GM18519 (cell line): ENCODE measurements around the gene IL36G.

Experiments
- ATAC-seq: cut with Tn5 transposase; IDR thresholded peaks from one replicate; pipeline ENCODE4 v1.9.1; 2021; ENCODE audit warnings: mild to moderate bottlenecking, moderate library complexity; ENCODE audit not compliant: unreplicated experiment, low FRiP score

Gene IL36G

DNA sequence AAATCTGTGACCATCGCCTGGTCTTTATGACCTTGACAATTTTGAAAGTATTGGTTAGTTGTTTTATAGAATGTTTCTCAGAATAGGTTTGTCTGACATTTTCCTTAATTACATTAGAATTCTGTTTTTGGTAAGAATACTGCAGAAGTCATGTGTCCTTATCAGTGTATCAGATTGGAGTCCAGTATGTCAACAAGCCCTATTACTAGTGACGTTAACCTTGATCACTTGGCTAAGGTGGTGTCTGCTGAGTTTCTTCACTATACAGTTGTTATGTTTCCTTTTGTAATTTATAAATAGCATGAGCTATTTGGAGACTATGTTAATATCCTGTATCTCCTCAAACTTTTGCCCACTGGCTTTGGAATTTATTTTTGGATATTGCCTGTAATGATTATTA is 10.8 kb upstream of the IL36G start:
- ATAC-seq = no peak

DNA sequence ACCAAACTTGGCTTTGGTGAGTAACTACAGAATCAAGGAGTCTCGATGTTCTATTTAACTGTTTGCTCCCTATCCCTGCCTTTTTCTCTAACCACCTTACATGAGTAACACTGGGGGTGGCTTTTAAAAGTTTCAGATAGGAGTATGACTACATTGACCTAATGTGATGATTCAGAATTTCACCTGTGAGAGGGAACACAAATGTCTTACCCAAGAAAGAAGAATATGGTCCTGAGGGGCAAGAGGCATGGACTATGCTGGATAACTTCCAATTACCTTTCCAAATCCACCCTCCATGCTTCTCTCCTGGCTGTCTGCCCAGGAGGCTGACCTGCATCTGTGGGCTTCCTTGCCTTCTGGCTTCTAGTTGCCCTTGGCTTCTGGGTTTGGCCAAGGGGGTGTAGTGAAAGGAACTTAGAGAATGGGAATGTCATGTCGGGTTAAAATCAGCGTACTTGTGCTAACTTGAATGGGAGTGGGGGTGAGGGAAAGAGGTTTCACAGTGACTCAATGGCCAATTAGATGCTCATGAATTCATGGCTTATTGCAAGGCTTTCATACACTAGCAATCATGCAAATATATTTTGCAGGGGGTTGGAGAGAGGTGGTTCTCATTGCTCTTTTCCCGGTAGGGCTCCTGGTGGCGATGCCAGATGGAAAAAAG is 5.3 kb upstream of the IL36G start:
- ATAC-seq = no peak

DNA sequence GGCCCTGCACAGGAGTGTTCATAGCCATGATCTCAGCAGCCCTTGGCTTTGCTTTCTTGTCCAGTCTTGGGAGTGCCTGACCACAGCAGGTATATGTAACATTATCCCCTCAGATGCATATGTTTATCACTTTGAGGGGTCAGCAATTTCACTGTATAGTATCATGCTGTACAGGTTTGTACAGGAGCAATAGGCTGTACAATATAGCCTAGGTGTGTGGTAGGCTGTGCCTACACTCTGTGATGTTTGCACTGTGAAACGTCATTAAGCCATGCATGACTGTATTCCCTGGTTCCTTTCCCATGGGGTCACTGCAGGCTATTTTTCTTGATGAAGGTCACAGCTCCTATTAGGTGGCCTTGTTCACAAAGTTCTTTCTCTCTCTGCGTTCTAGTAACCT is 4.7 kb upstream of the IL36G start:
- ATAC-seq = no peak

DNA sequence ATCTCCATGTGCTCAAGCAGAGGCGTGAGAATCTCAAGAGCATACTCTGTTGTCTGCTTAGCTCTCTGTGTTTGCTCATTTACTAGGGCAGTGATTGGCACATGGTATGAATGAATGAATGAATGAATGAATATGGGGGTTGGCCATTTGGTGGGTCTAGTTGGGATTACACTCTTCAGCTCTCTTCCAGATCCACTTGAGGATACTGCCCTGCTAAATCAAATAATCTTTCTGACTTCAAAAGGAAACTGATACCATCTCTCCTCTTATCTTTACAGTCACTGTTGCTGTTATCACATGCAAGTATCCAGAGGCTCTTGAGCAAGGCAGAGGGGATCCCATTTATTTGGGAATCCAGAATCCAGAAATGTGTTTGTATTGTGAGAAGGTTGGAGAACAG is 1.9 kb downstream of the IL36G start:
- no peak for ATAC-seq

DNA sequence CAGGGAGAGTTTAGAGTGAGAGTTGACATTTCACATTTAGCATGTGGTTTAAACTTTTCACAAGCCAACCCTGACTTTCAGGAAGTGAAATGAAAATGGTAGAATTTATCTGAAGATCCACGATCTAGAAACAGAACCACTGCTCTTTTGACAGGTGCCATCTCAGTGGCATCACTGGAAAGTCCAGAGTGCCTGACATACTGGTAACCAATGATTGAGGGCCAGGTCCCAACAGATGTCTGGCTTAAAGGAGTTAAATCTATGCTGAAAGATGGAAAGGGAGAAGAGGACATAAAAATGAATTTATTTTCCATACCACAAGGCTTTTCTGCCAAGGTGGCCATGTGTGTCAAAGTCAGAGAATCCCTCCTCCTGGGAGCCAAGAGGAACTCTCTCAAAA is 2.7 kb downstream of the IL36G start:
- no peak for ATAC-seq

DNA sequence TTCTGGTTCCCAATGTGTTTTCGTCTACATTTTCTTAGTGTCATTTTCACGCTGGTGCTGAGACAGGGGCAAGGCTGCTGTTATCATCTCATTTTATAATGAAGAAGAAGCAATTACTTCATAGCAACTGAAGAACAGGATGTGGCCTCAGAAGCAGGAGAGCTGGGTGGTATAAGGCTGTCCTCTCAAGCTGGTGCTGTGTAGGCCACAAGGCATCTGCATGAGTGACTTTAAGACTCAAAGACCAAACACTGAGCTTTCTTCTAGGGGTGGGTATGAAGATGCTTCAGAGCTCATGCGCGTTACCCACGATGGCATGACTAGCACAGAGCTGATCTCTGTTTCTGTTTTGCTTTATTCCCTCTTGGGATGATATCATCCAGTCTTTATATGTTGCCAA is 7.3 kb downstream of the IL36G start:
- no peak for ATAC-seq

DNA sequence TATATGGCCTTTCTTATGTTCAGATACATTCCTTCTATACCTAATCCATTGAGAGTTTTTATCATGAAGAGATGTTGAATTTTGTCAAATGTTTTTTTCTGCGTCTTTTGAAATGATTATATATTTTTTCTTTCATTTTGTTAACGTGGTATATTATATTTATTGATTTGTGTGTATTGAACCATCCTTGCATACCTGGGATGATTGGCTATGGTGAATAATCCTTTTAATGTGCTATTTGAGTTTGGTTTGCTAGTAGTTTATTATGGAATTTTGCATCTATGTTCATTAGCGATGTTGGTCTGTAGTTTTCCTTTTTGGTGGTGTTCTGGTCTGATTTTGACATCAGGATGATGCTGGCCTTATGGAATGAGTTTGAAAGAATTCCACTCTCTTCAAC is 11.8 kb downstream of the IL36G start:
- no peak for ATAC-seq

DNA sequence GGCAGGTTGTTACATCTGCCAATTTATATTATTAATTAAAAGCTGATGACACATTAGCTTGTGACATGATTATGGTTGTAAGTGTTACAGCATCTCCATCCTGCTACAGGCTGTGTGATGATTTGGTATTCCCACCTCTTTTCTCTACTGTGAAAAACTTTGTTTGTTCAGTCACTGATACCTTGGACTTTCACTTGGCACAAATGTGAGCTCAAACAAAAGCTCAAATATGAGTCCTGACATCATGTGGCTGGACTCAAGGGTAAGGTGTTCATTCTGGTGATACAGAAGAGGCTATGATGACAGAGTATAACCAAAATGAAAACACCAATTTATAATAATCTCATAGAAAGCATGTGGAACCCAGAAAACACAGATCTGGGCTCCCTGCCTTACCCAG is 16.0 kb downstream of the IL36G start:
- ATAC-seq = no peak

DNA sequence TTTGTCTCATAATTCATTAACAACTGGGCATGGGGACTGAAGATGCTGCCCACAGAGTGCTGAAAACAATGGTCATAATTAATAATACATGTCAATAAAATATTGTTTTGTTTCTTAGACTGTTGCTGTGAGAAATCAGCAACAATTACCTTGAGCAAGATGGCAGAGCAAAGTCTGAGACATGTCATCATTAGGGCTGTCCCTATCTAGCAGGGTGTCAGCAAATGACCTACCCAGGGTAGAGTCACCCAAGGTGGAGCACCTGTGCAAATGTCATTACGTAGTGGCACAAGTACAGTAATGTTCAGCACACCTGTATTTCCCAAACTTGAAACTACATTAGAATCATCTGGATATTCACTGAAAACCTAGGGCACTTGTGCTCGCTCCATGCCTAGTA is 16.8 kb downstream of the IL36G start:
- no peak for ATAC-seq

DNA sequence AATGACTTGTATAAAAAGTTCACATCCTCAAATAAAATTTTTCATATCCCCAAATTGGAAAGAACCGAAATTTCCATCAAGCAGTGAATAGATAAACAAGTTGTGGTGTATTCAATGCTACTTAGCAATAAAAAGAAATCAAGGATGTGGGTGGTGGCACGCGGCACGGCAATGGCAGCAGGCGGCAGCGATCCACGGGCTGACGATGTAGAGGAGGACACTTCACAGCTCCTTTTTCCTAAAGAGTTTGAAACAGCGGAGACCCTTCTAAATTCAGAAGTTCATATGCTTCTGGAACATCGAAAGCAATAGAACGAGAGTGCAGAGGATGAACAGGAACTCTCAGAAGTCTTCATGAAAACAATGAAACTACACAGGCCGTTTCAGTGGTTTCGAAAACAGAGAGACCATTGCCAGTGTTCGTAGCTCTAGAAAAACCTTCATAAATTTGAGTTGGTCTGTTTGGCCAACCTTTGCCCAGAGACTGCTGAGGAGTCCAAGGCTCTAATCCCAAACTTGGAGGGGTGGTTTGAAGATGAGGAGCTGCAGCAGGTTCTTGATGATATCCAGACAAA is 17.6 kb downstream of the IL36G start:
- no peak for ATAC-seq

DNA sequence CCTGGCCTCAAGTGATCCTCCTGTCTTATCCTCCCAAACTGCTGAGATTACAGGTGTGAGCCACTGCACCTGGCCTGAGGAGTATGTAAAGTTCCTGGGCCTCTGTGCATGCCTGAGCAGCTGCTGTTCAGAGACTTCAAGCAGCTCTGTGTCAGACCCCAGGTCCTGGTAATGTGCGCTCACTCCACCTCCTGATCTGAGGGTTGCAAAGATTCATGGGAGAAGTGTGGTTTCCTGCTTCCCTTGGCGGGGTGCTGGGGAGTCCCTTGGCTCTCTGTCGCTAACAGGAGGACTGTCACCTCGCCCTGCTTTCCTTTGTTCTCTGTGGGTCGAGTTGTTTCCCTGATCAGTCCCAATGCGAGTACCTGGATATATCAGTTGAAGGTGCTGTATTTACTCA is 18.8 kb downstream of the IL36G start:
- ATAC-seq = no peak

DNA sequence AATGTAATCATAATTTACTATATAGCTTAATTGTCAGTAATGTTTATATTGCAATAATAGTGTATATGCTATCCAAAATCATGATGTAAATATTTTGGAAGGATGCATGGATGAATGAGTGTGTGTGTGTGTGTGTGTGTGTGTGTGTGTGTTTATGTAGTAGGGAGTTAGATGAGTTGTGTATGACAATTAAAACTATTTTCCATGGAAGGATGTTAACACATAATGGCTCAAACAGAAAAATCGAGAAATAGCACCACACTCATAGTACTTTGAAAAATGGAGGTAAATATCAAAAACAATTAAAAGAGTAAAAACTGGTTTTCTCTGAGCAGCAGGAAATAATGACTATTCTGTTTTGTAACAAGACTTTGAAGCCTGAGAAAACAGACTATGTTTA is 19.3 kb downstream of the IL36G start:
- no peak for ATAC-seq

DNA sequence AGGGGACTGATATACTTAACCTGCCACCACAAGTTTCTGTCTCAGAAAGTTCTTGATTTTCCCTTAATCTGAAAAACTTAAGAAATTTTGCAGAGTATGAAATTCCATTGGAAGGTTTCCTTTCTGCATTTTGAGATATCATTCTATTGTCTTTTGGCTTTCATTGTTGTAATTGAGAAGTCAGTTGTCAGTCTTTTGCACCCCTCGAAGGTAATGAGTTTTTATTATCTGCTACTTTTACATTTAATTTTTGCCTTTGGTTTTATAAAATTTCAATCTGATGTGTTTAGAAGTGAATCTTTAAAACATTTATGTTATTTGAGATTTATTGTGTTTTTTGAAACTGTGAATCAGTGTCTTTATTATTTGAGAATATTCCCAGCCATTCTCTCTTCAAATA is 22.6 kb downstream of the IL36G start:
- ATAC-seq = no peak

DNA sequence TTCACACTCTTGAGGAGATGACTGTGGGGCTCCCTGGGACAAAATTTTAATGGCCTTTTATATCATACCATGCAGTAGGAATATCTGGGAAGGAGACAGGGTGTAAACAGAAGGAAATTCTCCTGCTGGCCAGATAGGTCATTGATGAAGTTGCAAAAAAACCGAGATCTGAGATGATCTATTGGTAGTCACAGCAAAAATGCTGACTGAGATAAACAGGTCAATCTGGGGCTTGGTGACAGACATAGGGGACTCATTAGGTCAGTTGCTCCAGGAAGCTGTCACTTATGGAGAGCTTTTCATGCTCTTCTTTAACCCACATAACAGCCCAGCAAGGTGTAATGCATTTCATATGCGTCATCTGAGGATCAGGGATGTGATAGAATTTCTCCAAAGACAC is 24.9 kb downstream of the IL36G start:
- no peak for ATAC-seq

DNA sequence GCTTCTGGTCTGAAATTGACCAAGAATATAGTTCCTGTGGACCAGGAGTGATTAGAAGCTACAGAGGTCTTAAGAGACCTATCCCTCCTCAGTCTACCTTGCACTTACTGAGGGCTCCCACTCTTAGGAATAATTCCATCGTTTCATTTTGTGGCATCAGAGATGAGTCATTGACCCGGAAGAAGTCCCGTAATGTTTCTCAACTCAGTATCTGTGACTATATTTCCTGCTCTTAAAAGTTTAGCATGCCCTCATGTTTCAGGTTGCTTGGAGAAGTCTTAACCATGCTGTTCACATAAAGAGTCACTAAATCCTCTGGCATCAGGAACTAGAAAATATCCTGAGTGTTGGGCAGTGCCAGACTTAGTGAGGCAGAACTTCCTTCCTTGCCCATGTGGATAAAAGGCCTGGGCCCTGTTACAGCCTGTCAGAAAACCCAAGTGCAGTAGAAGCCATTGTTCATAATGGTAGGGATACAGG is 27.3 kb downstream of the IL36G start, which contains the start of gene IL36A:
Gene IL36A (plus strand): TSS at position 430 of the 480 bp plus-strand sequence. CDS start 413 bp downstream, outside the sequence.
- no peak for ATAC-seq

DNA sequence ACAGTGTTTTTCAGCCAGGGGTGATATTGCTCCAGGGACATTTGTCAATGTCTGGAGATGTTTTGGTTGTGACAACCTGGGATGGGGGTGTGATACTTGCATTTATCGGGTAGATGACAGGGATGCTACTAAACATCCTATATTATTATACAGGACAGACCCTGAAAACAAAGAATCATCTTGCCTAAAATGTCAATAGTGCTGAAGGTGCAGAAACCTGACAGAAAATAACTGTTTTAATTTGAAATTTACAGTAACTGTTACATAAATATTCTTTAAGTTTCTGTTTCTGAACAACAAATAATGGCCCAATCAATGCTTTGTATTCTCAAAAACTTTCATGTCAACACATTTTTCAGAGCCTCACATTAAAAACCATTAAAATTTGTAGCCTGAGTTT is 29.4 kb downstream of the IL36G start:
- no peak for ATAC-seq

DNA sequence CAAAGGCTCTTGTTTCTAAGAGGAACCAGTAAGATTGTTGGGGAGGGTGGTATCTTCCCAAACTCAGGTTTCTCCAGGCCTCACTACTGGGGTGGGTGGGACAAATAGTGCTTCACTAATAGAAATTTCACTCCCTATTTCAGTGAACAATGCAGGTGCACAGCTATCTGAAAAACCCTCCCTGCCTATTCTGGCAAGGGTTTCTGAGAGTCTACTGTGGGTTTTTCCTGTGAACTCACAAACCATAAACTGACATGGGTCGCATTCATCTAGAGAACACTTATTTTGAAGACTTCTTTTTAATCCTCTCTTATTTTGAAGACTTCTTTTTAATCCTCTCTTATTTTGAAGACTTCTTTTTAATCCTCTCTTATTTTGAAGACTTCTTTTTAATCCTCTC is 31.8 kb downstream of the IL36G start:
- no peak for ATAC-seq

DNA sequence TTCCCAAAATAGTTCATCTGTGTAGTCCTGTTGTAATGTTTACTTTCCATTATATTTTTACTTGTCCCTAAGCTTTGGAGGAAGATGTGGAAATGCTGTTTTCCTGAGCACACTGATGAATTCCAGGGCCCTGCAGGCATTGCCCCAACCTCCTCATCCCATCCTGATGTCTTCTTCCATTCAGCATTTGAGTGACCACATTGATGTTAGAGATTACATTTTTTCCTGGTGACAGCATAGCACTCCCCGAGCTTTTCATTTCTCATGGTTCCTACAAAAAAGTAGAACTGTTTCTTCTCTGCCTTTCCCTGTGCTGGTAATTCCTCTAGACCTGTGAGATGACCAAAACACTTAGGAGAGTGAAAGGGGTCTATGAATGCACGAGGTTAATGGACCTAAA is 32.3 kb downstream of the IL36G start:
- ATAC-seq = no peak

DNA sequence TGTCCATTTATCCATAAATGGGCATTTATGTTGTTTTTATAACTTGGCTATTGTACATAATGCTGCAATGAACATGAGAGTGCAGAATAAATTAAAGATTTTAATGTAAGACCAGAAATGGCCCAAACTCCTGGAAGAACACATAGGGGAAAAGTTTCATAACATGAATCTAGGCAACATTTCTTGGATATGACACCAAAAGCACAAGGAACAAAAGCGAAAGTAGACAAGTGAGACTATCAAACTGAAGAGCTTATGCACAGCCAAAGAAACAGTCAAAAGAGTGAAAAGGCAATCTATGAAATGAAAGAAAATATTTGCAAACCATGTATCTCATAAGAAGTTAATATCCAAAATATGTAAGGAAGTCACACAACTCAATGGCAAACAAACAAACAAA is 33.3 kb downstream of the IL36G start:
- ATAC-seq = no peak

DNA sequence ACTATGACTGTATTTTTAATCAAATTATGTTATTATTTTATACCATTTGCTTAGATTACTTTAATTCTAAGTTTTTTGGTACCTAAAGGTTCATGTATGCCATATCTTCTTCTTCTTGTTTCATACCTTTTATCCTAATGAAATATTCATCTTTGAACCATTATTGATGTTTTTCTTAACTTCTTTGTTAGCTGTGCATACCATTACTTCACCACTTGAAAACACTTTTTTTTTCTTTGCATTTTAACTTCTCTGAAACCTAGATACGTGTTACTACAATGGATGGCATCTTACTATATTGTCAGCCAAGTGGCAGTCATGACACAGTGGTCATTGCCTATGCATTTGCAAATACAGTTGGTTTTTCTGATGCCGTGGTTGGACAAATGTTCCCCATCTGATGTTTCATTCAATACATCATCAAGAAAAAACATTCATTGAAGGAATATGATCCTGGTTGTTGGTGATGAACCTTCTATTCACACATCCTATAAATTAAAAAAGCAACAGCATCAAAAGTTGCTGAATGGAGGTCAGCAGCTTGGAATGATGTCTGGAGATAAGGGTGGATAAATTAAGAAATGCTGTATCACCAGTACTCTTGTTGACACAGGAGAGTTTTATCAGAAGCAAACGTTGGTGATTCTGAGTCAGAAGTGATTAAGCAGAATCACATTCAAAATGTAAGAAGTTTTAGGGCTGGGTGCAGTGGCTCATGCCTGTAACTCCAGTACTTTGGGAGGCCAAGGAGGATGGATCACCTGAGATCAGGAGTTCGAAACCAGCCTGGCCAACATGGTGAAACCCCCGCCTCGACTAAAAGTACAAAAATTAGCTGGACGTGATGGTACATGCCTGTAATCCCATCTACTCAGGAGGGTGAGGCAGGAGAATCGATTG is 34.9 kb downstream of the IL36G start:
- no peak for ATAC-seq

DNA sequence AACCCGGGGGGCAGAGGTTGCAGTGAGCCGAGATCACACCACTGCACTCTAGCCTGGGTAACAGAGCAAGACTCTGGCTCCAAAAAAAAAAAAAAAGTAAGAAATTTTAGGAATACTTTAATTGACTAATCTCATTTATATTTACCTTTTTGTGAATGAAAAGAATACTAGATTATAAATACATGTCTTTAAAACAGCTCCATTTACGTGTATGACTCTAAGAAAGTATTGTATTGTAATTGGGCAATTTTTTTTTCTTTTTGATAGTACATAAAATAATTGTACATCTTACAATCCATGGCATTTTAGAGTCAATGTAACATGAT is 35.5 kb downstream of the IL36G start:
- ATAC-seq = no peak

DNA sequence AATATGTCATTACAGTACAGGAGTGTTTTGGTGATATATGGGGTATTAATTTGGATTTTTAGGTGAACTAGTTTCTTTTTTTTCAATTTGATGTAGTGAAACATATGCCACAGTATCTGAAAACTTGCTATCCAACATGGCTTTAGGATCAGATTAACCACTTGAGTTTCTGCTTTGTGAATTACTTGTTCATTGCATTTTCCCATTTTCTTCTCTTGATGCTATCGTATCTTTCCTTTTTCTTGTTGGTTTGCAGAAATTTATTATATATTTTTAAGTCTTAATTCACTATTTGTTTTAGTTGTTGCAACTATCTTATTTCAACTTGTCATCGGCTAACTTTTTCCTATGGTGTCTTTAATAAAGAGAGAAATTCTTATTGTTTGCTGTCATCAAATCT is 36.3 kb downstream of the IL36G start:
- ATAC-seq = no peak
